Fibroblast of villous mesenchyme (primary cell): ENCODE results near the gene VPS4B. TPM values are rescaled to one million over a fixed set of nuclear protein-coding genes. Genes with fewer than 3 reads are reported as not detected.

Source experiments
- DNase-seq: peaks from one replicate; pipeline ENCODE4 v3.0.0-alpha.2; 2010; ENCODE audit warnings: low read depth
- H3K4me3 ChIP-seq: 2 replicates; pipeline ENCODE4 v1.5.1; 2011; ENCODE audit warnings: low read depth, mild to moderate bottlenecking, low read length
- total RNA-seq: library from RNA; depleted of rRNA; stranded (reverse); fragments of >200 nt; gene quantifications from 2 replicates; pipeline ENCODE4 v1.2.3, GENCODE V29; 2012
- TF ChIP-seq, protein P1 (sequence below): IDR thresholded peaks from 2 replicates; pipeline ENCODE4 v1.5.1; 2012; ENCODE audit warnings: low read depth, mild to moderate bottlenecking, low read length; ENCODE audit not compliant: insufficient read depth

VPS4B gene
- total RNA-seq, 1 donor: 47.5 TPM

DNA sequence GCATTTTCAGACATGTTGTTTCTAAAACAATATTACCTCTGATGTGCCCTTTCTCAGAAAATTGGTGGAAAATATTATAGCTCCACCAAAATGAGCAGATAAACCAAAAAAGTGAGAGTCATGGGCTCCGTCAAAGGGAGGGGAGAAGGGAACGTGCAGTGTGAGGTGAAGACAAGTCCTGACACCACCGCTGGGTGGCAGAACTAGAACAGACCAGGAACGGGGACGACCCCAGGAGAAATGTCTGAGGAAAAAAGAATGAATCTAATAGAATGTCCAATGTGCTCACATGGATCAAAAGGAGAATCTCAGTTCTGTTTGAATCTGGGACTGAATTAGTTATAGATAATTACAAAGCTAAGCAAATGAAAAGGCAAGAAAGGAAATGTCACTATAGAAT, 80.1 kb downstream of the VPS4B start:
- DNase-seq: peak; percentile 40
- no peak overlapping the region for H3K4me3 ChIP-seq
- TF ChIP-seq, protein P1, sequence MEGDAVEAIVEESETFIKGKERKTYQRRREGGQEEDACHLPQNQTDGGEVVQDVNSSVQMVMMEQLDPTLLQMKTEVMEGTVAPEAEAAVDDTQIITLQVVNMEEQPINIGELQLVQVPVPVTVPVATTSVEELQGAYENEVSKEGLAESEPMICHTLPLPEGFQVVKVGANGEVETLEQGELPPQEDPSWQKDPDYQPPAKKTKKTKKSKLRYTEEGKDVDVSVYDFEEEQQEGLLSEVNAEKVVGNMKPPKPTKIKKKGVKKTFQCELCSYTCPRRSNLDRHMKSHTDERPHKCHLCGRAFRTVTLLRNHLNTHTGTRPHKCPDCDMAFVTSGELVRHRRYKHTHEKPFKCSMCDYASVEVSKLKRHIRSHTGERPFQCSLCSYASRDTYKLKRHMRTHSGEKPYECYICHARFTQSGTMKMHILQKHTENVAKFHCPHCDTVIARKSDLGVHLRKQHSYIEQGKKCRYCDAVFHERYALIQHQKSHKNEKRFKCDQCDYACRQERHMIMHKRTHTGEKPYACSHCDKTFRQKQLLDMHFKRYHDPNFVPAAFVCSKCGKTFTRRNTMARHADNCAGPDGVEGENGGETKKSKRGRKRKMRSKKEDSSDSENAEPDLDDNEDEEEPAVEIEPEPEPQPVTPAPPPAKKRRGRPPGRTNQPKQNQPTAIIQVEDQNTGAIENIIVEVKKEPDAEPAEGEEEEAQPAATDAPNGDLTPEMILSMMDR: peak; percentile 59

DNA sequence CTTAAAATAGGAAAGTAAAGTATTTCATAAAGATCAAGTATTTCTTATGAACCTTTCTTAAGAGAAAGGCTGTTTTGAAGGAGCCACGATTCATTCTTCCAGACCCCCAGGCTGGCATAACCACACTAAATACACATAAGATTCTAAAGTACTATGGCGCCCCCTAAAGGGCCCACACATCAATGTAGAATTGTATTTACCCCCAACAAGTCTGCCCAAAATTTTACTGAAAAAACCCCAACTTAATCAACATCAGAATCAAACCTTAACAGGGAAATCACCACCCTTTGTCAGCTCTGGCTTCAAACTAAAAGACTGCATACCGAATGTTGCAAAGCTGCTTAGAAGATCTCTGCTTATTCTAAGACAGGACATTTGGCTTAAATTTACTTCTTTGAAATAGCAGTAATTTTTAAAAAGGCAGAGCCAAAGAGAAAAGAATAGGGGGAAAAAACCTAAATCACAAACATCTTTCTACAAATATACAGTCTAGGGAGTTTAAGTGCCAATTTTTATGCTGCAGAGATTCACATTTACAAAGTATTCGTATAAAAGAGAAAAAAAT, 82.3 kb downstream of the VPS4B start:
- peak; percentile 55 for DNase-seq
- TF ChIP-seq, protein P1: peak; percentile 59
- no peak overlapping the region for H3K4me3 ChIP-seq

Other genes starting within 250 kb of the VPS4B start
- 0.64 and 0.86 TPM in 2 replicates for gene BCL2, start 102.7 kb downstream of the VPS4B start, total RNA-seq
- 26.8 and 31.2 TPM in 2 replicates for gene KDSR, start 55.3 kb downstream of the VPS4B start, total RNA-seq
- not detected in 2 replicates for gene SERPINB5, start 54.5 kb upstream of the VPS4B start, total RNA-seq
- not detected in 2 replicates for gene SERPINB12, start 119.9 kb upstream of the VPS4B start, total RNA-seq
- gene SERPINB13, start 164.9 kb upstream of the VPS4B start, total RNA-seq: not detected in 2 replicates
- gene SERPINB4, start 221.8 kb upstream of the VPS4B start, total RNA-seq: not detected in 2 replicates
- not detected in 2 replicates for gene SERPINB3, start 239.4 kb upstream of the VPS4B start, total RNA-seq